GM10847 (cell line): ENCODE measurements around the gene SKI.
A peak's percentile ranks its signal among the peaks of the same experiment; 100 is the strongest.

Experiments
- POLR2A ChIP-seq: IDR thresholded peaks from 2 replicates; pipeline ENCODE4 v1.6.1; 2011; ENCODE audit not compliant: insufficient read length; ENCODE audit errors: extremely low read depth

The SKI gene

GRCh38 chr1:2189459-2190425 is 38.4 kb upstream of the SKI start:
- peak; percentile 16 for TF ChIP-seq POLR2A

- TF ChIP-seq POLR2A = no peak
Measured at GRCh38 chr1:2190491-2190976, 37.6 kb upstream of the SKI start.

GRCh38 chr1:2192031-2192995 is 35.8 kb upstream of the SKI start:
- TF ChIP-seq POLR2A = no peak

- no peak for TF ChIP-seq POLR2A
Measured at GRCh38 chr1:2193514-2194281, 34.4 kb upstream of the SKI start.

GRCh38 chr1:2194319-2194897 is 33.7 kb upstream of the SKI start, which contains the start of gene FAAP20:
FAAP20 (minus strand) TSS chr1:2194772; CDS start chr1:2194749, 23 bp downstream.
- peak; percentile 59 for TF ChIP-seq POLR2A

GRCh38 chr1:2194898-2195673 is 33.0 kb upstream of the SKI start:
- TF ChIP-seq POLR2A = peak; percentile 10

- TF ChIP-seq POLR2A = no peak
Measured at GRCh38 chr1:2195785-2196184, 32.3 kb upstream of the SKI start.

- TF ChIP-seq POLR2A = no peak
Measured at GRCh38 chr1:2196901-2197638, 31.0 kb upstream of the SKI start.

GRCh38 chr1:2197707-2198165 is 30.4 kb upstream of the SKI start:
- TF ChIP-seq POLR2A = no peak

- no peak for TF ChIP-seq POLR2A
Measured at GRCh38 chr1:2198571-2198970, 29.5 kb upstream of the SKI start.

- TF ChIP-seq POLR2A = peak; percentile 29
Measured at GRCh38 chr1:2199042-2199810, 28.9 kb upstream of the SKI start.
